HCT116 (cell line): ENCODE measurements around the gene PTBP1.

ENCODE experiments used
- ELF1 ChIP-seq: IDR thresholded peaks from 2 replicates; pipeline ENCODE4 v1.6.1; 2012; ENCODE audit warnings: low read depth, borderline replicate concordance
- EZH2 ChIP-seq: fragments of 200-600 bp; sonication (generic); IDR thresholded peaks from 2 replicates; pipeline ENCODE4 v1.6.1; 2017; ENCODE audit warnings: antibody characterized with exemption, mixed run types
- EZH2phosphoT487 ChIP-seq: fragments of 200-600 bp; IDR thresholded peaks from 2 replicates; pipeline ENCODE4 v1.6.1; 2018; ENCODE audit warnings: antibody characterized with exemption, borderline replicate concordance
- FOSL1 ChIP-seq: IDR thresholded peaks from 2 replicates; pipeline ENCODE4 v1.6.1; 2012; ENCODE audit warnings: low read depth
- JUND ChIP-seq: IDR thresholded peaks from 2 replicates; pipeline ENCODE4 v1.6.1; 2012
- POLR2A ChIP-seq: IDR thresholded peaks from 2 replicates; pipeline ENCODE4 v1.7.0; 2011; ENCODE audit warnings: borderline replicate concordance; ENCODE audit not compliant: insufficient read depth, insufficient read length; ENCODE audit errors: extremely low read depth
- RAD21 ChIP-seq: IDR thresholded peaks from 2 replicates; pipeline ENCODE4 v1.6.1; 2012; ENCODE audit warnings: low read depth, mild to moderate bottlenecking
- SIN3A ChIP-seq: IDR thresholded peaks from 2 replicates; pipeline ENCODE4 v1.6.1; 2012; ENCODE audit warnings: low read depth
- SRF ChIP-seq: IDR thresholded peaks from 2 replicates; pipeline ENCODE4 v1.6.1; 2012; ENCODE audit warnings: low read depth
- TCF7L2 ChIP-seq: IDR thresholded peaks from 2 replicates; pipeline ENCODE4 v1.7.0; 2011; ENCODE audit warnings: borderline replicate concordance, inconsistent platforms; ENCODE audit not compliant: insufficient read depth, insufficient read length; ENCODE audit errors: extremely low read depth
- YY1 ChIP-seq: IDR thresholded peaks from 2 replicates; pipeline ENCODE4 v1.6.1; 2011; ENCODE audit warnings: low read length, low read depth, moderate library complexity, mild to moderate bottlenecking; ENCODE audit not compliant: insufficient replicate concordance; ENCODE audit errors: extremely low read depth
- TF ChIP-seq, protein P1 (sequence below), 3 experiments: fragments of 200-600 bp in 1 of 3; sonication (generic) in 1 of 3; IDR thresholded peaks in 2 of 3; conservative IDR thresholded peaks in 1 of 3; 2 replicates each; pipeline ENCODE4 v1.5.1; 2012 to 2017; ENCODE audit warnings: low read depth in 2 of 3, low read length in 2 of 3, antibody characterized with exemption in 1 of 3, borderline replicate concordance in 1 of 3, control low read depth in 1 of 3, mild to moderate bottlenecking in 1 of 3, mixed read lengths in 1 of 3, mixed run types in 1 of 3, moderate library complexity in 1 of 3; ENCODE audit not compliant: insufficient read depth in 1 of 3
- TF ChIP-seq, protein P2 (sequence below): IDR thresholded peaks from 2 replicates; pipeline ENCODE4 v1.6.1; 2012

DNA sequence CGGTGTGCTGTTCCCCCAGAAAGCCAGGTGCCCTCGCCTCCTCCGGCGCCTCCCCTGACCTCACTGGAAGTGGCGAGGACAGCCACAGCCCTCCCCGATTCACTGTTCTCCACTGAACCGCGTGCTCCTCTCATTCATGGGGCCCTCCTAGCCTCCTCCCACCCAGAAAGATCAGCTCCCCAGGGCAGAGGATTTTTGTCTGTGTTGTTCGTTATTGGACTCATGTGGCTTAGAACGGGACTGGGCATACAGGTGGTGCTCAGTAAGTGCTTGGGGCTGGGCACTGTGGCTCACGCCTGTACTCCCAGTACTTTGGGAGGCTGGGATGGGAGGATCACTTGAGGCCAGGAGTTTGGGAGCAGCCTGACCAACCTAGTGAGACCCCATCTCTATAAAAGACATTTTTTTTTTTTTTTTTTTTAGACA, 47.3 kb downstream of the PTBP1 start:
- TF ChIP-seq, protein P1, sequence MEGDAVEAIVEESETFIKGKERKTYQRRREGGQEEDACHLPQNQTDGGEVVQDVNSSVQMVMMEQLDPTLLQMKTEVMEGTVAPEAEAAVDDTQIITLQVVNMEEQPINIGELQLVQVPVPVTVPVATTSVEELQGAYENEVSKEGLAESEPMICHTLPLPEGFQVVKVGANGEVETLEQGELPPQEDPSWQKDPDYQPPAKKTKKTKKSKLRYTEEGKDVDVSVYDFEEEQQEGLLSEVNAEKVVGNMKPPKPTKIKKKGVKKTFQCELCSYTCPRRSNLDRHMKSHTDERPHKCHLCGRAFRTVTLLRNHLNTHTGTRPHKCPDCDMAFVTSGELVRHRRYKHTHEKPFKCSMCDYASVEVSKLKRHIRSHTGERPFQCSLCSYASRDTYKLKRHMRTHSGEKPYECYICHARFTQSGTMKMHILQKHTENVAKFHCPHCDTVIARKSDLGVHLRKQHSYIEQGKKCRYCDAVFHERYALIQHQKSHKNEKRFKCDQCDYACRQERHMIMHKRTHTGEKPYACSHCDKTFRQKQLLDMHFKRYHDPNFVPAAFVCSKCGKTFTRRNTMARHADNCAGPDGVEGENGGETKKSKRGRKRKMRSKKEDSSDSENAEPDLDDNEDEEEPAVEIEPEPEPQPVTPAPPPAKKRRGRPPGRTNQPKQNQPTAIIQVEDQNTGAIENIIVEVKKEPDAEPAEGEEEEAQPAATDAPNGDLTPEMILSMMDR (IDR thresholded peaks at IDR 0.05 in 2 of 3, conservative IDR thresholded peaks at IDR 0.05 in 1 of 3; ENCODE audit: borderline replicate concordance in 1 of 3, insufficient read depth in 1 of 3, low read depth in 2 of 3, low read length in 2 of 3): no peak
- no peak for TF ChIP-seq YY1
- no peak for TF ChIP-seq RAD21
- TF ChIP-seq SIN3A: no peak
- no peak for TF ChIP-seq JUND
- no peak for TF ChIP-seq SRF
- TF ChIP-seq EZH2phosphoT487: no peak
- TF ChIP-seq TCF7L2: no peak
- no peak for TF ChIP-seq POLR2A
- TF ChIP-seq FOSL1: no peak
- TF ChIP-seq, protein P2, sequence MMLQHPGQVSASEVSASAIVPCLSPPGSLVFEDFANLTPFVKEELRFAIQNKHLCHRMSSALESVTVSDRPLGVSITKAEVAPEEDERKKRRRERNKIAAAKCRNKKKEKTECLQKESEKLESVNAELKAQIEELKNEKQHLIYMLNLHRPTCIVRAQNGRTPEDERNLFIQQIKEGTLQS: no peak
- no peak for TF ChIP-seq EZH2
- TF ChIP-seq ELF1: no peak
